ENCODE results near the gene COL4A2.

COL4A2 gene

GRCh38 chr13:110272227-110272626 is 34.9 kb upstream of the COL4A2 start:
- no peak for DNase-seq (ENCODE audit: low read depth in 3 of 3, low spot score in 1 of 3)

- DNase-seq (ENCODE audit: low read depth in 3 of 3, low spot score in 1 of 3) = no peak
Measured at GRCh38 chr13:110272651-110273050, 34.4 kb upstream of the COL4A2 start.

- DNase-seq (ENCODE audit: low read depth in 3 of 3, low spot score in 1 of 3) = no peak
Measured at GRCh38 chr13:110273254-110273653, 33.8 kb upstream of the COL4A2 start.

- DNase-seq (ENCODE audit: low read depth in 3 of 3, low spot score in 1 of 3) = no peak
Measured at GRCh38 chr13:110274687-110275086, 32.4 kb upstream of the COL4A2 start.

- DNase-seq (ENCODE audit: low read depth in 3 of 3, low spot score in 1 of 3) = no peak
Measured at GRCh38 chr13:110275931-110276552, 31.0 kb upstream of the COL4A2 start.

- no peak for DNase-seq (ENCODE audit: low read depth in 3 of 3, low spot score in 1 of 3)
Measured at GRCh38 chr13:110276553-110276950, 30.5 kb upstream of the COL4A2 start.

- DNase-seq (ENCODE audit: low read depth in 3 of 3, low spot score in 1 of 3) = no peak
Measured at GRCh38 chr13:110277357-110277975, 29.6 kb upstream of the COL4A2 start.

- no peak for DNase-seq (ENCODE audit: low read depth in 3 of 3, low spot score in 1 of 3)
Measured at GRCh38 chr13:110278859-110279258, 28.2 kb upstream of the COL4A2 start.

GRCh38 chr13:110279684-110280083 is 27.4 kb upstream of the COL4A2 start:
- DNase-seq (ENCODE audit: low read depth in 3 of 3, low spot score in 1 of 3) = no peak

GRCh38 chr13:110280231-110280813 is 26.8 kb upstream of the COL4A2 start:
- DNase-seq (ENCODE audit: low read depth in 3 of 3, low spot score in 1 of 3) = no peak

GRCh38 chr13:110280985-110281688 is 25.9 kb upstream of the COL4A2 start:
- no peak for DNase-seq (ENCODE audit: low read depth in 3 of 3, low spot score in 1 of 3)

- no peak for DNase-seq (ENCODE audit: low read depth in 3 of 3, low spot score in 1 of 3)
Measured at GRCh38 chr13:110281736-110282135, 25.3 kb upstream of the COL4A2 start.

GRCh38 chr13:110282316-110282841 is 24.7 kb upstream of the COL4A2 start:
- no peak for DNase-seq (ENCODE audit: low read depth in 3 of 3, low spot score in 1 of 3)

GRCh38 chr13:110283736-110284517 is 23.2 kb upstream of the COL4A2 start:
- no peak for DNase-seq (ENCODE audit: low read depth in 3 of 3, low spot score in 1 of 3)

- DNase-seq (ENCODE audit: low read depth in 3 of 3, low spot score in 1 of 3) = no peak
Measured at GRCh38 chr13:110284779-110285484, 22.2 kb upstream of the COL4A2 start.

- no peak for DNase-seq (ENCODE audit: low read depth in 3 of 3, low spot score in 1 of 3)
Measured at GRCh38 chr13:110285991-110286832, 20.9 kb upstream of the COL4A2 start.

GRCh38 chr13:110286833-110287819 is 20.0 kb upstream of the COL4A2 start:
- no peak for DNase-seq (ENCODE audit: low read depth in 3 of 3, low spot score in 1 of 3)

- no peak for DNase-seq (ENCODE audit: low read depth in 3 of 3, low spot score in 1 of 3)
Measured at GRCh38 chr13:110289174-110289573, 17.9 kb upstream of the COL4A2 start.

Measured in stimulated activated CD4-positive, alpha-beta T cell treated with anti-CD3 and anti-CD28 coated beads, TNF-alpha, amount 100 ng/mL, for 1 hour (primary cell).